Measurements from ENCODE around the gene PPIP5K1. TPM values are rescaled to one million over a fixed set of nuclear protein-coding genes. Genes with fewer than 3 reads are reported as not detected.
"Not testable (repeated sequence)": the region's sequence is repeated elsewhere in the genome, so short reads cannot be mapped to it uniquely, and the experiment has no call there.

The PPIP5K1 gene
- total RNA-seq, 3 donors from 2014 or later: 11.4 to 75.4 (median 33.2) TPM

DNA sequence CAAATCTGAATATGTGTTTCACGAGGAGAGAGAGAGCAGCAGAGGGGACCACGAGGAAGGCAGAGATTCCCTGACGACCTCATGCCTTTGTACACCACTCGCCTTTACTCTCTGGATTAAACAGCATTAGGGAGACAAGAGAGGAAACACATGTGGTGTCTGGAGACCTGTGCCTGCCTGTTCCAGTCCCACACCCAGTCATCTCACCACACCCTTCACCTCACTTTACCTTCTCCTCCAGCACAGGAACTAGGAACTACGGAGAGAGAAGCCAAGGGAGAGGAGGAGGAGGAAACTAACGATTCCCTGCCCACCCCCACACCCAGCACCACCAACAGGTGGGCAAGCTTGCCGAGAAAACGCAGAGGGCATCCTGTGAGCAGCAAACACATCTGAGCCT, 2.8 kb upstream of the PPIP5K1 start:
- H3K4me3 ChIP-seq; intact Hi-C loops (cut with DNase I; ENCODE audit: low total_unique reads); H3K27me3 ChIP-seq; H3K9me3 ChIP-seq; H3K27ac ChIP-seq; H3K36me3 ChIP-seq; DNase-seq (ENCODE audit: low spot score in 2 of 2); H3K4me1 ChIP-seq: not testable (repeated sequence)

DNA sequence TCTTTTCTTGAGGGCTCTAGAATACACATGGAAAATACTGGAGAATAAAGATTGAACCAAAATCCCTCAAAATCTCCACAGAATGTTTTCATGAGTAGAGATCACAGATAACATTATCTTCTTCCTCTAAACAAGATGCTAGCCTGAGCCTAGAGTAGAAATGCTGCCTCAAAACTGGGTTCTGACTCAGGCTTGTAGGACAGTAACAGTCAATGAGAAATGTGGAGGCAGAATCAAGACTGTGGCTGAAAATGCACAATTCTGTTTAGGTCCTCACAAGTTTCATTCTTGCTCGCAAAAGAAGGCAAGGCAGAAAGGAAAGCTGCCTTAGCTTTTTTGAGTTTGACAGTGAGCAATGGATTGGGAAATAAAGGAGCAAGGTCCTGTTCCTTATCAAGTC, 15.4 kb downstream of the PPIP5K1 start:
- DNase-seq (ENCODE audit: low spot score in 2 of 2); H3K4me1 ChIP-seq; H3K36me3 ChIP-seq; H3K27ac ChIP-seq; H3K27me3 ChIP-seq; H3K4me3 ChIP-seq; H3K9me3 ChIP-seq; intact Hi-C loops (cut with DNase I; ENCODE audit: low total_unique reads): not testable (repeated sequence)

DNA sequence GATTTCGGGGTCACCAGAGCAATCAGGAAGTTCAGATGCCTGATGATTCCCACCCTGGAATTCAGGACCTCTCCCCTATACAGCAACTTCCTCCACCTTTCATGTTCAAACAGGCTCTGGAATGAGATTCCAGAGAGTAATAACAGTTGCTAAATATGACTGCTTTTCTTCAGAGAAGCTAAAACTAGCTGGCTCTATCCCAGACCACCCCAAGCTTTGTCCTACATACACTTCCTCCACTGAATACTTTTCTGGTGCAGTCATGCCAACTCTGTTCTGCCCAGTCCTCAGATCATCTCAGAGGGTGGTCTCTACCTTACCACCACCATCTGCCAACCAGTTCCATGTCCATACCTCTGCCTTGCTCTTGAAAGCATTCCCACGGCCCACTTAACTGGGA, 23.4 kb downstream of the PPIP5K1 start:
- H3K4me1 ChIP-seq; H3K9me3 ChIP-seq; DNase-seq (ENCODE audit: low spot score in 2 of 2); intact Hi-C loops (cut with DNase I; ENCODE audit: low total_unique reads); H3K27me3 ChIP-seq; H3K4me3 ChIP-seq; H3K36me3 ChIP-seq; H3K27ac ChIP-seq: not testable (repeated sequence)

DNA sequence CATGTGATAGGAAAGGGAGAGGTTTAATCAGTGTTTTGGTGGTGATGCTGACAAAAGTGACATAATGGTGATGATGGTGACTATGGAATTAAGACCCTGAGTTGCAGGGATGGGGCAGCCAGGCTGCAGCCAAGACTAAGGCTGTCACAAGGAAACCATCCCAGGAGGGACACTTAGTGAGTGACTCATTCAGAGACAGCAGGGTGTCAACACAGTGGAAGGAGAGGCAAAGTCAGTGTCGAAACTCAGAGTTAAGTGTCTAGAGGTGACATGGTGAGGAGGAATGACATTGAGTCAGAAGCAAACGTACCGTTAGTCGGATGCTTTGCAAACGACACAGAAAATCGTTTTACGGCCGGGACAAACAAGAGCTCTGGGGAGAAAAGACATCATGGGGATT, 26.2 kb downstream of the PPIP5K1 start:
- H3K27me3 ChIP-seq; H3K4me3 ChIP-seq; H3K27ac ChIP-seq; H3K9me3 ChIP-seq; intact Hi-C loops (cut with DNase I; ENCODE audit: low total_unique reads); H3K36me3 ChIP-seq; DNase-seq (ENCODE audit: low spot score in 2 of 2); H3K4me1 ChIP-seq: not testable (repeated sequence)

DNA sequence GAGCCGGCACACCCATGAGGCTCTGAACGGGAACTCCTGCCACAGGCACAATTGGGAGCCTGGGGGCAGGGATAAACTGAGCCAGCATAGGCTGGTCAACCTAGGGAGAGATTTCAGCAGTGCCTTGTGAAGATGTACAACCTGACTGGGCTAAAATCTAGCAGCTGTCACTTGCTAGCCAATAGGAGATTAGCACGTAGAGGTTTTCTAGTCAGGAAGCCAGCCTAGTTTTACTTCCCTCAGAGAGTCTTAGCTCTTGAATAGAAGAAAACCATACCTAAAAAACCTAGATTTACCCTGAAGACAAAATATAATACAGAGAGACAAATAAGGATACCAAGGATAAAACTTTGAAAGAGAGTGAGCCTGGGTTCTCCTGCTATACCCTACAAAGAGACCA, 27.3 kb downstream of the PPIP5K1 start:
- H3K27ac ChIP-seq; H3K9me3 ChIP-seq; H3K27me3 ChIP-seq; H3K4me3 ChIP-seq; H3K36me3 ChIP-seq; intact Hi-C loops (cut with DNase I; ENCODE audit: low total_unique reads); H3K4me1 ChIP-seq; DNase-seq (ENCODE audit: low spot score in 2 of 2): not testable (repeated sequence)

DNA sequence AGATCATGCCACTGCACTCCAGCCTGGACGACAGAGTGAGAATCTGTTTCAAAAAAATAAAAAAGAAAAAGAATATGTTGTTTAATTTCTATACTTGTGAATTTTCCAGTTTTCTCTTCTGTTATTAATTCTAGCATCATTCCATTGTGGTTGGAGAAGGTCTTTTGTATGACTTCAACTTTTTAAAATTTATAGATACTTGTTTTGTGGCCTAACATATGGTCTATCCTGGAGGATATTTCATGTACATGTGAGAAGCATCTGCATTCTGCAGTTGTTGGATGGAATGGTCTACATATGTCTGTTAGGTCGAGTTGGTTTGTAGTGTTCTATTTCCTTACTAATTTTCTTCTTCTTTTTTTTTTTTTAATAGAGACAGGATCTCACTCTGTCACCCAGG, 37.0 kb downstream of the PPIP5K1 start:
- Histone ChIP-seq H3K27me3 (no peaks in the 10 kb centered on the region), H3K36me3 (no peaks in the 10 kb centered on the region), H3K9me3 (no peaks in the 10 kb centered on the region), H3K4me1 (no peaks in the 10 kb centered on the region), H3K27ac (no peak overlapping the region), H3K4me3 (no peak overlapping the region)
- intact Hi-C loops (cut with DNase I; ENCODE audit: low total_unique reads): no loop called here
- TF ChIP-seq, protein P1, sequence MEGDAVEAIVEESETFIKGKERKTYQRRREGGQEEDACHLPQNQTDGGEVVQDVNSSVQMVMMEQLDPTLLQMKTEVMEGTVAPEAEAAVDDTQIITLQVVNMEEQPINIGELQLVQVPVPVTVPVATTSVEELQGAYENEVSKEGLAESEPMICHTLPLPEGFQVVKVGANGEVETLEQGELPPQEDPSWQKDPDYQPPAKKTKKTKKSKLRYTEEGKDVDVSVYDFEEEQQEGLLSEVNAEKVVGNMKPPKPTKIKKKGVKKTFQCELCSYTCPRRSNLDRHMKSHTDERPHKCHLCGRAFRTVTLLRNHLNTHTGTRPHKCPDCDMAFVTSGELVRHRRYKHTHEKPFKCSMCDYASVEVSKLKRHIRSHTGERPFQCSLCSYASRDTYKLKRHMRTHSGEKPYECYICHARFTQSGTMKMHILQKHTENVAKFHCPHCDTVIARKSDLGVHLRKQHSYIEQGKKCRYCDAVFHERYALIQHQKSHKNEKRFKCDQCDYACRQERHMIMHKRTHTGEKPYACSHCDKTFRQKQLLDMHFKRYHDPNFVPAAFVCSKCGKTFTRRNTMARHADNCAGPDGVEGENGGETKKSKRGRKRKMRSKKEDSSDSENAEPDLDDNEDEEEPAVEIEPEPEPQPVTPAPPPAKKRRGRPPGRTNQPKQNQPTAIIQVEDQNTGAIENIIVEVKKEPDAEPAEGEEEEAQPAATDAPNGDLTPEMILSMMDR (IDR thresholded peaks at IDR 0.05): no peak
- TF ChIP-seq POLR2A (IDR thresholded peaks at IDR 0.05): no peak
- TF ChIP-seq POLR2AphosphoS5 (IDR thresholded peaks at IDR 0.05): no peak
- DNase-seq (ENCODE audit: low spot score in 2 of 2): no peak

DNA sequence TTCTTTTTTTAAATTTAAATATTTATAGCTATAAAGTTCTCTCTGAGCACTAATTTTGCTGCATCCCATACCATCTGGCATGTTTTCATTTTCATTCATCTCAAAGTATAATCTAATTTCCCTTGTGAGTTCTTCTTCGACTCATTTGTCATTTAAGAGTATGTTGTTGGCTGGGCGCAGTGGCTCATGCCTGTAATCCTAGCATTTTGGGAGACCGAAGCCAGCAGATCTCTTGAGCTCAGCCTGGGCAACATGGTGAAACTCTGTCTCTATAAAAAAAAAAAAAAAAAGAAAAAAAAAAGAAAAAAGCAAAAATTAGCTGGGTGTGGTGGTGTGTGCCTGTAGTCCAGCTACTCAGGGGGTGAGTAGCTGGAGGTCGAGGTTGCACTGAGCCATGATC, 37.8 kb downstream of the PPIP5K1 start:
- intact Hi-C loops (cut with DNase I; ENCODE audit: low total_unique reads): no loop called here
- H3K36me3 ChIP-seq: no peaks in the 10 kb centered on the region
- H3K27me3 ChIP-seq: no peaks in the 10 kb centered on the region
- H3K9me3 ChIP-seq: no peaks in the 10 kb centered on the region
- no peak for TF ChIP-seq POLR2AphosphoS5 (IDR thresholded peaks at IDR 0.05)
- no peak for TF ChIP-seq POLR2A (IDR thresholded peaks at IDR 0.05)
- TF ChIP-seq, protein P1 (IDR thresholded peaks at IDR 0.05): no peak
- H3K4me3 ChIP-seq: no peak overlapping the region
- no peak overlapping the region for H3K27ac ChIP-seq
- DNase-seq (ENCODE audit: low spot score in 2 of 2): no peak
- H3K4me1 ChIP-seq: no peaks in the 10 kb centered on the region

DNA sequence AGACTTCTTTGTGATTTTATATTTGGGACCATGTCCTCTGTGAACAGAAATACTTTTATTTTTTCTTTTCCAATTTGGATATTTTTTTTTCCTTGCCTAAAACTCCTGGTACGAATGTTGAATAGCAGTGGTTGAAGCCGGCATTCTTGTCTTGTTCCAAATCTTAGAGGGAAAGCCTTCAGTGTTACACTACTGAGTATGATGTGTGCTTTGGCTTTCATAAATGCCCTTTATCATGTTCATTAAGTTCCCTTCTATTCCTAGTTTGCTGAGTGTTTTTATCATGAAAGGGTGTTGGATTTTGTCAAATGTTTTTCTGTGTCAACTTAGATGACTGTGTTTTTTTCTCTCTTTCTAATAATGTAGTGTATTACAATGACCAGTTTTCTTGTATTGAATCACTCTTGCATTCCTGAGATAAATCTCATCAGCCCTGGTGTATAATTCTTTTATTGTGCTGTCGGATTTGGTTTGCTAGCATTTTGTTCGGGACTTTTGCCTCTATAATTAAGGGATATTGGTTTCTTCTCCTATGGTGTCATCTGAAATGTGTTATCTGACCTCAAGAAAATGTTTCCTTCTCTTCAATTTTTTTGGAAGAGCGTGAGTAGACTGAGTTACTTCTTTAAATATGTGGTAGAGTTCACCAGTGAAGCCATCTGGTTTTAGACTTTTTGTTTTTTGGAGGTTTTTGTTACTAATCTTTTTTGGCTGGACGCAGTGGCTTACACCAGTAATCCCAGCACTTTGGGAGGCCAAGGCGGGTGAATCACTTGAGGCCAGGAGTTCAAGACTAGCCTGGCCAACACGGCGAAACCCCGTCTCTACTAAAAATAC, 39.3 kb downstream of the PPIP5K1 start:
- Histone ChIP-seq H3K27ac (no peak overlapping the region), H3K36me3 (no peaks in the 10 kb centered on the region), H3K4me3 (no peak overlapping the region), H3K27me3 (no peaks in the 10 kb centered on the region), H3K9me3 (no peaks in the 10 kb centered on the region), H3K4me1 (no peaks in the 10 kb centered on the region)
- DNase-seq (ENCODE audit: low spot score in 2 of 2): no peak
- intact Hi-C loops (cut with DNase I; ENCODE audit: low total_unique reads): no loop called here
- TF ChIP-seq POLR2AphosphoS5 (IDR thresholded peaks at IDR 0.05) (no peak), POLR2A (IDR thresholded peaks at IDR 0.05) (no peak)
- TF ChIP-seq, protein P1 (IDR thresholded peaks at IDR 0.05): no peak
